GM12878 (cell line): ENCODE results near the gene BLOC1S6. TPM values are rescaled to one million over a fixed set of nuclear protein-coding genes. Genes with fewer than 3 reads are reported as not detected.

ENCODE experiments used
- ATAC-seq: fragments of 200-7000 bp; cut with Tn5 transposase; 3 replicates; pipeline ENCODE4 v1.9.1; 2020; ENCODE audit warnings: mild to moderate bottlenecking, moderate library complexity
- BruUV-seq: library from RNA; stranded (reverse); fragments of 400-500 nt; replicated peaks from 2 replicates; lab custom pipeline; 2021; lab: Mats Ljungman, UMichigan
- CTCF ChIA-PET: fragments of 300-600 bp; sonication (Branson Sonifier 250); formaldehyde crosslinking; extraction: SDS; loops from one replicate; lab custom pipeline; 2021; ENCODE audit warnings: inconsistent platforms; lab: Yijun Ruan, JAX
- POLR2A ChIA-PET: fragments of 350-600 bp; formaldehyde crosslinking; extraction: SDS; loops from one replicate; lab custom pipeline; 2021; ENCODE audit warnings: inconsistent platforms; lab: Charles Lee
- RAD21 ChIA-PET: fragments of 300-600 bp; sonication (Branson Sonifier 250); formaldehyde crosslinking; loops from one replicate; lab custom pipeline; 2023; ENCODE audit warnings: antibody characterized with exemption; ENCODE audit not compliant: unreplicated experiment; lab: Charles Lee
- SMC1A ChIA-PET: fragments of 300-600 bp; sonication (Branson Sonifier 250); formaldehyde crosslinking; loops from one replicate; lab custom pipeline; 2023; ENCODE audit not compliant: unreplicated experiment, uncharacterized antibody; lab: Charles Lee
- DNase-seq: peaks from one replicate; pipeline ENCODE4 v3.0.0-alpha.2; 2011; ENCODE audit warnings: low read depth, low spot score
- FAIRE-seq: peaks from 3 replicates; lab custom pipeline; 2011; peaks lifted over from hg19 to GRCh38; lab: Jason Lieb, UNC
- H2AFZ ChIP-seq: 2 replicates; pipeline ENCODE4 v1.6.0; 2011; ENCODE audit warnings: low read depth, low read length, control low read depth; ENCODE audit not compliant: control insufficient read depth
- H3K27ac ChIP-seq: 2 replicates; pipeline ENCODE4 v1.5.1; 2011; ENCODE audit warnings: control low read depth; ENCODE audit not compliant: control insufficient read depth, insufficient read depth
- H3K27me3 ChIP-seq, 2 experiments: replicated peaks in 1 of 2; 2 replicates each; pipeline versions ENCODE4 v1.6.0 to v1.6.1; 2011; ENCODE audit warnings: low read length in 1 of 2; ENCODE audit not compliant: control insufficient read depth in 2 of 2, insufficient read depth in 2 of 2
- H3K36me3 ChIP-seq, 2 experiments: 2 replicates each; pipeline ENCODE4 v1.5.1; 2011; ENCODE audit warnings: low read length in 1 of 2; ENCODE audit not compliant: control insufficient read depth in 2 of 2, insufficient read depth in 2 of 2
- H3K4me1 ChIP-seq: 2 replicates; pipeline ENCODE4 v1.6.1; 2011; ENCODE audit warnings: mild to moderate bottlenecking, low read length, moderate library complexity, mixed read lengths; ENCODE audit not compliant: control insufficient read depth, insufficient read depth
- H3K4me2 ChIP-seq: 2 replicates; pipeline ENCODE4 v1.6.0; 2011; ENCODE audit warnings: control low read depth; ENCODE audit not compliant: control insufficient read depth, insufficient read depth
- H3K4me3 ChIP-seq: fragments of 200-600 bp; sonication (generic); 2 replicates; pipeline ENCODE4 v1.5.1; 2016
- H3K79me2 ChIP-seq: 2 replicates; pipeline ENCODE4 v1.6.0; 2011; ENCODE audit warnings: low read length; ENCODE audit not compliant: control insufficient read depth, insufficient read depth
- H3K9ac ChIP-seq: 2 replicates; pipeline ENCODE4 v1.8.0; 2011; ENCODE audit warnings: low read length, control low read depth, mixed read lengths; ENCODE audit not compliant: control insufficient read depth, insufficient read depth
- H3K9me3 ChIP-seq: replicated peaks from 3 replicates; pipeline ENCODE4 v1.5.1; 2011; ENCODE audit warnings: mild to moderate bottlenecking, low read length; ENCODE audit not compliant: control insufficient read depth, insufficient read depth
- H4K20me1 ChIP-seq: 2 replicates; pipeline ENCODE4 v1.6.0; 2011; ENCODE audit not compliant: control insufficient read depth, insufficient read depth
- BHLHE40 ChIP-seq, 2 experiments: fragments of 450-650 bp in 1 of 2; IDR thresholded peaks; 2 replicates each; pipeline ENCODE4 v1.6.1; 2011 to 2017; ENCODE audit warnings: low read depth in 2 of 2, borderline replicate concordance in 1 of 2, improper control_type of control experiment in 1 of 2, low read length in 1 of 2, mild to moderate bottlenecking in 1 of 2
- CREB1 ChIP-seq: IDR thresholded peaks from 2 replicates; pipeline ENCODE4 v1.6.1; 2012; ENCODE audit warnings: low read depth, mild to moderate bottlenecking, inconsistent platforms
- ELK1 ChIP-seq: IDR thresholded peaks from 2 replicates; pipeline ENCODE4 v1.6.1; 2012; ENCODE audit warnings: low read depth, low read length, improper control_type of control experiment
- EZH2 ChIP-seq: IDR thresholded peaks from 2 replicates; pipeline ENCODE4 v1.6.1; 2012; ENCODE audit warnings: low read depth, mild to moderate bottlenecking, control low read depth, inconsistent platforms, low read length, borderline replicate concordance; ENCODE audit not compliant: control insufficient read depth
- GATAD2B ChIP-seq: fragments of 450-650 bp; conservative IDR thresholded peaks from 2 replicates; pipeline ENCODE4 v1.6.1; 2017; ENCODE audit warnings: low read depth, mild to moderate bottlenecking, moderate library complexity
- IKZF2 ChIP-seq, 2 experiments: fragments of 450-650 bp; IDR thresholded peaks; 2 replicates each; pipeline ENCODE4 v1.6.1; 2017; ENCODE audit warnings: mild to moderate bottlenecking in 2 of 2, moderate library complexity in 2 of 2
- LARP7 ChIP-seq: fragments of 450-650 bp; IDR thresholded peaks from 2 replicates; pipeline ENCODE4 v1.6.1; 2017; ENCODE audit warnings: mild to moderate bottlenecking
- MYB ChIP-seq: fragments of 150-350 bp; IDR thresholded peaks from 2 replicates; pipeline ENCODE4 v1.6.1; 2014; ENCODE audit warnings: mild to moderate bottlenecking, low read depth, low read length, borderline replicate concordance
- NBN ChIP-seq: fragments of 450-650 bp; IDR thresholded peaks from 2 replicates; pipeline ENCODE4 v1.6.1; 2016
- NKRF ChIP-seq: fragments of 450-650 bp; conservative IDR thresholded peaks from 2 replicates; pipeline ENCODE4 v1.6.1; 2017; ENCODE audit warnings: mild to moderate bottlenecking, moderate library complexity
- POLR2AphosphoS5 ChIP-seq: IDR thresholded peaks from 2 replicates; pipeline ENCODE4 v1.6.1; 2011; ENCODE audit warnings: mild to moderate bottlenecking, low read length, inconsistent platforms
- POU2F2 ChIP-seq: IDR thresholded peaks from 3 replicates; pipeline ENCODE4 v1.6.1; 2011; ENCODE audit warnings: low read depth, mild to moderate bottlenecking, low read length, borderline replicate concordance
- SREBF1 ChIP-seq: IDR thresholded peaks from 2 replicates; pipeline ENCODE4 v1.6.1; 2012; ENCODE audit warnings: mild to moderate bottlenecking, low read length
- ZNF207 ChIP-seq: fragments of 450-650 bp; IDR thresholded peaks from 2 replicates; pipeline ENCODE4 v1.6.1; 2014; ENCODE audit warnings: antibody characterized with exemption, mild to moderate bottlenecking, borderline replicate concordance
- WGBS: methylation state at CpG from one replicate; pipeline ENCODE4 v1.1.6; 2016; ENCODE audit warnings: low lambda C conversion rate; ENCODE audit not compliant: insufficient replicate concordance, insufficient coverage; ENCODE audit errors: missing lambda C conversion rate; 5-methylcytosine and 5-hydroxymethylcytosine counted together
- in situ Hi-C: fragments of 300-500 bp; cut with MboI; formaldehyde crosslinking; loops from 9 replicates; pipeline ENCODE4 v1.14.3; 2018; ENCODE audit warnings: mixed read lengths
- intact Hi-C: fragments of 100-400 bp; cut with micrococcal nuclease; formaldehyde crosslinking; loops from one replicate; pipeline ENCODE4 v1.14.2; 2022; ENCODE audit not compliant: unreplicated experiment
- polyA plus RNA-seq, 11 experiments: library from polyadenylated mRNA; depleted of rRNA in 4 of 11; unstranded in 6 of 11; stranded (reverse) in 5 of 11; fragments of >200 nt; fragmentation: Nextera tagmentation in 4 of 11; fragmentation: Illumina TruSeq in 1 of 11; extraction: Ambion mirVana in 4 of 11; extraction: Trizol in 1 of 11; gene quantifications; 1 replicate in 1 of 11; 2 replicates in 10 of 11; pipeline versions ENCODE4 v1.2.1 to v1.2.3, GENCODE V29; 2011 to 2016; ENCODE audit warnings: inconsistent platforms in 2 of 11, missing spikeins in 2 of 11, low read depth in 1 of 11
- total RNA-seq, 4 experiments: library from RNA; depleted of rRNA in 3 of 4; stranded (reverse); fragments of >200 nt in 3 of 4; fragmentation: Illumina TruSeq in 1 of 4; extraction: Trizol in 1 of 4; gene quantifications; 2 replicates each; pipeline versions ENCODE4 v1.2.1 to v1.2.3, GENCODE V29; 2013 to 2021
- TF ChIP-seq, protein P1 (sequence below): IDR thresholded peaks from 2 replicates; pipeline ENCODE4 v1.6.1; 2011; ENCODE audit warnings: low read depth, mild to moderate bottlenecking, low read length, moderate library complexity, borderline replicate concordance; ENCODE audit errors: extremely low read depth
- TF ChIP-seq, protein P2 (sequence below): fragments of 450-650 bp; IDR thresholded peaks from 2 replicates; pipeline ENCODE4 v1.6.1; 2017; ENCODE audit warnings: mild to moderate bottlenecking, moderate library complexity

BLOC1S6 gene
- total and polyA plus RNA-seq, 10 of the 15 experiments (the other 5 are each of a cell fraction or from before 2014, with no cell fraction given), result 13.5 to 48.8 (median 32.7) TPM

DNA sequence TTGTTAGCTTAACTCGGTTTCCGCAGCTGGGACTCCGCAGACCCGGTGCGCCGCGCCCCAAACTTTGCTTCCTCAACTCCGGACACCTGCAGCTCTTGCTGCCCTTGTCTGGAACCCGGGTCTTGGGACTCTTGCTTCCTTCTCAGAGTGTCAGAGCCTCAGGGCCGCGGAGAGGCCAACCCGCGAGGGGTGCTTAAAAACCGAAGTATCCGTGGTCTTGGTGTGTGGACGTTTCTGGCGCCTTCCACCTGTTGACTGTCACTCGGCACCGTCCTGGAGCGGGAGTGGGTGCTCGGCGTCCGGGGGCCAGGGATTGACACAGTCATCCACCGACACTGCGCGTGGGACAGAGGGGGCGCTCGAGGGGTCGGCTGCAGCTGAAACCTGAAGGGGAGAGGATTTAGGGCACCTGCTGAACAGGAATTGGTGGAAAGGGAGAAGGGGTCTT, 48.0 kb downstream of the BLOC1S6 start:
- in situ Hi-C loops, result no loop called here
- Histone ChIP-seq H3K79me2 (peaks cover 30% of the 10 kb centered on the region), H3K36me3 (no peaks in the 10 kb centered on the region), H3K27ac (peak overlapping the region; percentile 74), H3K9me3 (no peaks in the 10 kb centered on the region), H3K4me3 (peak overlapping the region; percentile 86), H3K4me2 (peak overlapping the region; percentile 62), H3K4me1 (peaks cover 27% of the 10 kb centered on the region), H4K20me1 (no peaks in the 10 kb centered on the region), H2AFZ (peak overlapping the region; percentile 81), H3K9ac (peak overlapping the region; percentile 81), H3K27me3 (no peaks in the 10 kb centered on the region)
- CTCF ChIA-PET, result interaction anchor here (0.6 to 2.7 kb wide), 7 partner anchors 21 to 451 kb away, joined by 3 to 10 read pairs (median 3); partner anchors contain the start of gene BLOC1S6
- RAD21 ChIA-PET, result interaction anchor here (1.4 kb wide), 1 partner anchor 47 kb away, joined by 3 read pairs; the partner anchor contains the start of gene BLOC1S6
- DNase-seq (no peak), FAIRE-seq (no peak), ATAC-seq (peak; percentile 72)
- WGBS, result 1% methylated on average over 29 of the region's 29 CpGs
- intact Hi-C loops, result loop anchor here (10.0 kb wide), 1 partner anchor 440 kb away; no protein-coding TSS in a partner anchor
- TSS peak; percentile 61 for BruUV-seq
- SMC1A ChIA-PET, result no interaction called here
- POLR2A ChIA-PET, result no interaction called here
- TF ChIP-seq IKZF2 (IDR thresholded peaks at IDR 0.05) (no peak; a peak in 1 of 4 replicates), MYB (no peak), NKRF (peak; percentile 53; the same call in 1 of the 2 replicates), SREBF1 (no peak), CREB1 (peak; percentile 49; the same call in 1 of the 2 replicates), ZNF207 (no peak), EZH2 (no peak), POLR2AphosphoS5 (peak; percentile 11; the same call in 1 of the 2 replicates), LARP7 (no peak), POU2F2 (no peak), BHLHE40 (IDR thresholded peaks at IDR 0.05; ENCODE audit: borderline replicate concordance in 1 of 2, low read depth in 2 of 2, low read length in 1 of 2) (0 out of 4 replicates have a peak, but pooled peaks of 1 of the 2 experiments have one; percentile 29), GATAD2B (peak; percentile 6; the same call in 1 of the 2 replicates), NBN (0 out of 2 replicates have a peak, but pooled peaks have one; percentile 47), ELK1 (peak; percentile 26; the same call in 1 of the 2 replicates)
- TF ChIP-seq, protein P1, sequence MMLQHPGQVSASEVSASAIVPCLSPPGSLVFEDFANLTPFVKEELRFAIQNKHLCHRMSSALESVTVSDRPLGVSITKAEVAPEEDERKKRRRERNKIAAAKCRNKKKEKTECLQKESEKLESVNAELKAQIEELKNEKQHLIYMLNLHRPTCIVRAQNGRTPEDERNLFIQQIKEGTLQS, result no peak
- TF ChIP-seq, protein P2, sequence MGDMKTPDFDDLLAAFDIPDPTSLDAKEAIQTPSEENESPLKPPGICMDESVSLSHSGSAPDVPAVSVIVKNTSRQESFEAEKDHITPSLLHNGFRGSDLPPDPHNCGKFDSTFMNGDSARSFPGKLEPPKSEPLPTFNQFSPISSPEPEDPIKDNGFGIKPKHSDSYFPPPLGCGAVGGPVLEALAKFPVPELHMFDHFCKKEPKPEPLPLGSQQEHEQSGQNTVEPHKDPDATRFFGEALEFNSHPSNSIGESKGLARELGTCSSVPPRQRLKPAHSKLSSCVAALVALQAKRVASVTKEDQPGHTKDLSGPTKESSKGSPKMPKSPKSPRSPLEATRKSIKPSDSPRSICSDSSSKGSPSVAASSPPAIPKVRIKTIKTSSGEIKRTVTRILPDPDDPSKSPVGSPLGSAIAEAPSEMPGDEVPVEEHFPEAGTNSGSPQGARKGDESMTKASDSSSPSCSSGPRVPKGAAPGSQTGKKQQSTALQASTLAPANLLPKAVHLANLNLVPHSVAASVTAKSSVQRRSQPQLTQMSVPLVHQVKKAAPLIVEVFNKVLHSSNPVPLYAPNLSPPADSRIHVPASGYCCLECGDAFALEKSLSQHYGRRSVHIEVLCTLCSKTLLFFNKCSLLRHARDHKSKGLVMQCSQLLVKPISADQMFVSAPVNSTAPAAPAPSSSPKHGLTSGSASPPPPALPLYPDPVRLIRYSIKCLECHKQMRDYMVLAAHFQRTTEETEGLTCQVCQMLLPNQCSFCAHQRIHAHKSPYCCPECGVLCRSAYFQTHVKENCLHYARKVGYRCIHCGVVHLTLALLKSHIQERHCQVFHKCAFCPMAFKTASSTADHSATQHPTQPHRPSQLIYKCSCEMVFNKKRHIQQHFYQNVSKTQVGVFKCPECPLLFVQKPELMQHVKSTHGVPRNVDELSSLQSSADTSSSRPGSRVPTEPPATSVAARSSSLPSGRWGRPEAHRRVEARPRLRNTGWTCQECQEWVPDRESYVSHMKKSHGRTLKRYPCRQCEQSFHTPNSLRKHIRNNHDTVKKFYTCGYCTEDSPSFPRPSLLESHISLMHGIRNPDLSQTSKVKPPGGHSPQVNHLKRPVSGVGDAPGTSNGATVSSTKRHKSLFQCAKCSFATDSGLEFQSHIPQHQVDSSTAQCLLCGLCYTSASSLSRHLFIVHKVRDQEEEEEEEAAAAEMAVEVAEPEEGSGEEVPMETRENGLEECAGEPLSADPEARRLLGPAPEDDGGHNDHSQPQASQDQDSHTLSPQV, result no peak
